Suppressor macrophage treated with lipopolysaccharide for 1 hour (primary cell): ENCODE results near the gene SUSD4.

ENCODE experiments used
- DNase-seq, 3 donors: peaks; one replicate each; pipeline ENCODE4 v3.0.0-alpha.2; 2020 to 2022

SUSD4 gene

DNA sequence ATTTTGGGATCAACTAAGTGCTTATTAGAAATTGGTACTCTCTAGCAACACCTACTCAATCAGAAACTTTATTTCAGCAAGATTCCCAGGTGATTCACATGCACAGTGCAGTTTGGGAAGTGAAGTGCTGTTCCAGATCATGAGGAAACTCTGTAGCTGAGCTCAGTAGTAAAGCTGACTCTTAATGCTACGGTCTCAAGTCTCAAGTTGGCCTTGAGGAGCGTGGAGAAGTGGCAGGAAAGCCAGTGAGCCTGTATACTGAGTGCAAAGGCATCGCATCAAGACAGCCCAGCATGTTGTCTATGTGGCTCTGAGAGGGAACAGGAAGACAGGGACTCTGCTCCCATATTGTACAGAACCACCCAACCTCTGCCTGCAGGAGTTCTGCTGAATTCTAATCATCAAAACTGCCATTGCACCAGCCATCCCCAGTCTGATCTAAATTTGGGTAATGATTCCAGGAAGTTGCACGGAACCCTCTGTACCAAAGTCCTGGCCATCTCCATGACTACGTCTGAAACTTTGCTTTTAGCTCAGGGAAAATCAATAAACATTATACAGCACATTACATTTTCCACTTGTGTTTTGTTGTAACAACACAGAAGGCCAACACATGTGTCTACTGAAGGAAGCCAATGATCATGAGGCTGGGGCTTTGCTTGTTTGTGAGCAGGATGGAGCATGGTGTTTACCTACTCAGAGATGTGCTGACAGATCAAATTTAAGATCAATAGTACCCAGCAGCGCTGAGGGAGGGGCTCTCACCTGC, 115.8 kb downstream of the SUSD4 start:
- DNase-seq: no peak

DNA sequence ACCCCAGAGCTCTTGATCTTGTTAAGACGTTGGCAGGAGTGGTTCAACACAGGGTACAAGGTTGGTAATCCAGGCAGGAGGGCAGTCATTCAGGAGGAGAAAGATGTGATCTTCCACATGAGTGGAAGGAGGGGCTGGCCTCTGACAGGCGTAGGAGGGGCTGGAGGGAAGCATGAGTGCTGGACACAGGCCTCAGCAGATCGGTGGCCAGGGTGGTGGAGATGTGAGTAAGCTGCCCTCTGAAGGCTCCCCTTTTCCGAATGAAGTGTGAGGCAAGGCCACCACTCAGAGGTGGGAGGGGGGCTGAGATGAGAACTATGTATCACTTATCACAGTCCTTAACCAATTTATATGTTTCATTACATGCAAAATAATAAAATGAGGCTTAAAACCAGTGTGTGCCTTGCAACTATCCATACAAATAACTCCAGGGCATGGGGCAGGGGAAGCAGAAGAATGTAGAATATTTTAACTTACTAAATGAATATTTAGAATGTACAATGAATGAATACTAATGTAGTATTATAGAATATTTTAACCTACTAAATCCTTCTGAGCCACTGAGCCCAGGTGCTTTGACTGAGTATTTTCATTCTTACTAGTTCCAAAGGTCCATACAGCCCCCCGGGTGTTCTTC, 117.4 kb downstream of the SUSD4 start:
- DNase-seq: no peak

DNA sequence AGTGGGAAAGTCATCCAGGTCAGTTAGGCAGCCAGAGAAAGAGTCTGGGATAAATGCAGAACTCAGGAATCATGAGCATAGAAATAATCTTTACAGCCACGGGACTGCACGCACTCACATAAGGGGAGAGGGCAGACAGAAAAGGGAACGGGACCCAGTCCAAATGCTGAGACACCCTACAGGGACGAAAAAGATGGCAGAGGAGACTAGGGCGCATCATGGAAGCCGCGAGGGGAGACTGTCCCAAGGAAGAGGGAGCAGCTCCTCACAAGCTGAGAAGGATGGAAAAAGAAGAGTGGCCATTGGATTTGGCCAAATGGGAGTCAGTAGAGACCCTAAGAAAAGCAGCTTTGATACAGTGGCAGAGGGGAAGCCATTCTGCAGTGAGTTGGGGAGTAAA, 118.0 kb downstream of the SUSD4 start:
- no peak for DNase-seq

DNA sequence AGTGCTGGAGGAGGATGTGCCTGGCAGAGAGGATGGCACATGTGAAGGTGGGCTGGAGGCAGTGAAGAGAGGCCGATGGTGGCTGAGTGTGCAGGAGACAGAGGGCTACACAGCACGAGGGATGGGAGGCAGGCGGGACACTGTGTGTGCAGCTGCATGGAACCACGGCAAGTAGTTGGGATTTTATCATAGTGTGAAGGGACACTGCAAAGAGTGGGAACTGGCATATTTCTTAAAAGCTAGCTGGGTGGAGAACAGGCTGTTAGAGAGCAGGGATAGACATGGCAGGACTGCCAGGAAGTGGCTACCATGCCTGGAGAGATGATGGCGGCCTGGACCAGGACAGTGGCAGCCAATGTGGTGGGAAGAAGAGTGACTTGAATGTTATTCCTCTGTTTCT, 118.6 kb downstream of the SUSD4 start:
- DNase-seq: no peak

DNA sequence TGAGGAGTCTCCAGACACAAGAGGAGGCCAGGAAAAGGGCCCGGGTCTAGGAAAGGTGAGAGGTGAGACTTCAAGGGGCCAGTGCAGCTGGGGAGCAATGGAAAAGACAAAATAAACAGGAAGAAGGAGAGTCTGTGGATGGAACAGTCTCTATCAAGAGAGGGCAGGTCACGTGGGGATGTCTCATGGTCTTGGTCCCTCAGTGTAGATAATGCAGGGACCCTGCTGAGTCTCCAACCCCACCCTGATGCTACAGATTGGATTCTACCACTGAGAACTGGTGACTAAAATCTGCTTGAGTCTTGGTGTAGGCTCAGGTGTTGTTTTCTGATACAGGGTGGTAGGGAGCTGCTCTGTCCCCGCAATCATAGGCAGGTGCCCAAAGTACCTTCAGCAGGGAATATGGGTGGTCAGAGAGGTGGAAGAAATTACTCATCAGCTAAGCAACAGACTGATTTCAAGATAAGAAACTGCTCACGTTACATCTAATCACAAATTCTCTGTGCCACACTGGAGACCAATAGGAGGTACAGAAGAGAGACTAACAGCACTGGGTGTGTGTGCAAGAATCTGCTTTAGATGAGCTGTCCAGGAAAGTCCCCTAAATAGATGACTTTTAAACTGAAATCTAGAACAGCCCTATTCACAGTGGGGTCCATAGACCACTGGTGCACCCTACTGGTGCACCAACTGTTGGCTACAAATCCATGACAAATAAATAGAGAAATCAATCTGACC, 119.4 kb downstream of the SUSD4 start:
- peak; percentile 65 to 79 (median 69) for DNase-seq

DNA sequence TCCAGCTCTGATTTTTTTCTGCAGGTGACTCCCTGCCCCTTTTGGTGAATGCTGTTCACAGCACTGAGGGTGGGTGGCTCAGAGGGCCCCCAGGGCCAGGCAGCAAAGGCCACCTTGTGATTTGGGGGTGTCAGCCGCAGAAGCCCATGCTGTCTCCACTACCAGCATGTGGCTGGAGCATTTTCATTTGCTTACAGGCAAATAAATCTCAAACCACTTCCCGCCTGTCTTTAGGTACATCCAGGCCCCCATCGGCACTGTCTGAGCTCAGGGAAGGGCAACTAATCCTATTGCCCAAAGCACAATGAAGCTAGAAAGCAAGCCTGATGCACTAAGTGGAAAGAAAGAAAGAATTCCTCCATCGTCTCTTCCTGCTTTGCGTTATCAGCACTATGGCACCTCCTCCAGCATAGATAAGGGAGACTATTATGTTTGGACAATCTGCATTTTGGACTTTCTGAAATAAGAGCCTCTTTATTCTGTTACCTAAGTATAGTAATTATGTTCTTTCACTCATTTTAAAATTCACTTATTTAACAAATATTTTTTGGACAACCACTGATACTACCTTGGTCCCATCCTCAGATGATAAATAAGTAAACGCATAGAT, 120.4 kb downstream of the SUSD4 start:
- no peak for DNase-seq

DNA sequence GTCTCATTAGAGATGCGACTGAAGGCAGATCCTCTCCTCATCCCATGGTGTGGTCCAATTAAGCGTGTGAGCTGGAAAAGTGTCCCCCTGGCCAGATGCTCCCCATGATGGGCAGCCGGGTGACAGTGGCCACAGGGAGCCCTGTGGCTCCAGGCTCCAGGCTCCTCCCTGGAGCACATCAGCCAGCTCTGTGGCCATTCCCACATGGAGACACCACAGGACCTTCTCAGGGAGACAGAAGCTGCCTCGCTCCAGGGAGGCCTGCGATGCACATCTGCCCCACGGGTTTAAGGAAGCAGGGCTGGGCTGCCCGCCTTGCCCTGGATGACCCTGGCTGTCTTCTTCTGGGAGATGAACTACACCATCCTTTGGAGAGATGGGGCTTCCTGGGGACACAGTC, 121.0 kb downstream of the SUSD4 start:
- DNase-seq: no peak

DNA sequence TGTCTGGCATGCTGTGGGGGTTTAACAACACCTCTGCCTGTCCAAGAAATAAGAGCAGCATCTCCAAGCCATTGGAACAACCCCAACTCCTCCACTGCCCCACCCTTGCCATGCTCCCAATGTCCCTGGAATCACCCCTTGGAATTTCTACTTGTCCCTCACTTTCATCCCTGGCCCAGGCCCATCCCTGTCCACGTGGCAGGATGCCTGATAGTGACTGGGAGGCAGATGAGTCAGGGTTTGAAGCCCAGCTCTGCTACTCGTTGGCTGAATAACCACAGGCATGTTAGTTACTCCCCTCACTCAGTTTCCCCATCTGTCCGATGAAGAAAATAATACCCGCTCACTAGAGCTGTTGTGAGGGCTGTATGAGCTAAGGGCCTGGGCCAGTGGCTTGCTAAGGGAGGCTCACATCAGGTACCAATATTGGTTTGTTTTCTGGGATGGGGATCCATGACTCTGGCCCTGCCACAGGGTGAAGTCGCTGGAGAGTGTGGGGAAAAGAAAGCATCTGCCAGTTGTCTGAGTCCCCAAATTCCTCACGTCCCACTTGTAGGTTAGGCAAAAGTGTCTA, 121.5 kb downstream of the SUSD4 start:
- DNase-seq: no peak

DNA sequence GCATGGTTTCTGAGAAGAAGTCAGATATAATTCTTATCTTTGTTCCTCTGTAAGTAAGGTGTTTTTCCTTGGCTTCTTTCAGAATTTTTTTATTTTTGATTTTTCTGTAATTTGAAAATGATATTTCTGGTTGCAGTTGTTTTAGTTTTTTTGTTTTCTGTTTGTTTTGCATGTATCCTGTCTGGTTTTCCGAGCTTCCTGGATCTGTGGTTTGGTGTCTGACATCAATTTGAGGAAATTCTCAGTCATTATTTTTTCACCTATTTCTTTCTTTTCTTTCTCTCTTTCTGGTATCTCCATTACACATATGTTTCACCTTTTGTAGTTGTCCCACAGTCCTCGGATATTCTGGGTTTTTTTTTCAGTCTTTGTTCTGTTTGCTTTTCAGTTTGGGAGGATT, 123.9 kb downstream of the SUSD4 start:
- DNase-seq: no peak

DNA sequence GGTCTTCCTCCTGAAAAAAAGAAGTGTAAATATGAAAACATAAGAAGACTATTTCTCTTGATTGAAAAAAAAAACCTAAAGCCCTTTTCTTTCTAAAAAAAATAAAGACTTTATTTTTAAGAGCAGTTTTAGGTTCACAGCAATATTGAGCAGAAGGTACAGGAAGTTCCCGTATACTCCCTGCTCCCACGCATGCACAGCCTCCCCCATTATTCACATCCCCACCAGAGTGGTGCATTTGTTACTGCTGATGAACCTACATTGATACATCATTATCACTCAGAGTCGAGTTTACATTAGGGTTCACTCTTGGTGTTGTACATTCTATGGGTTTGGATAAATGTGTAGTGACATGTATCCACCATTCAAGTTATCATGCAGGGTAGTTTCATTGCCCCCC, 128.9 kb downstream of the SUSD4 start:
- DNase-seq: no peak

DNA sequence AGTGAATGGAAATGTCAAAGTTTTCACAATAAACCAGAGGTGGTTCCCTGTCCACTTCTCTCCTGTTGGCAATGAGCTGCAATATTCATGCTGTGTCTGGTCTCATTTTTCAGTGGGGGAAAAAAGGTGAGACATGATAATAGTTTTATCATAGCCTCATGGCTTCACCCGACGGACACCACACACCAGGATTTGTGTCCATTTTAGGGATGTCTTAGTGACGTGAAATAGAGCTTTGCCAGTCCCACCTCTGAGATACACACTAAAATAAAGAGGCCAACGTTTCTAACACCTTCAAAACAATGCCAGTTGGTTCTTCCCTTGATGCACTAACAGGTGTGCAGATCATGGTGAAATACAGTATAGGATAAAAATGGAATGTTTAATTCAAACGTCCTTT, 129.4 kb downstream of the SUSD4 start:
- DNase-seq: no peak

DNA sequence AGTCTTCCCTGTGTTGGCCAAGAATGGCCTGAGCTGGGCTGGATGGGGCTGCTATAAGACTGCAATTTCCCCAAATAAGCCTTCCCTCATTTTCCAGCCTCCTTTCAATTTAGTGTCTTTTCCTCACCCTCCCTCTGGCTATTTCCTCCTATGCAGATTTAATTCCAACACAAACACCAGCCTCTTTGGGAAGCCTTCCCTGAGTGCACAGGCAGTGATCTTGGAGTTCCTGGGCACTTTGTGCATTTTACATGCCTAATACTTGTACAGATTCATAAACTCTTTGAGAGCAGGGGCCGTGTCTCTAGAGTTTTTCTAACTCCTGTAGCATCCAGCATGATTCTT, 129.8 kb downstream of the SUSD4 start:
- DNase-seq: no peak

DNA sequence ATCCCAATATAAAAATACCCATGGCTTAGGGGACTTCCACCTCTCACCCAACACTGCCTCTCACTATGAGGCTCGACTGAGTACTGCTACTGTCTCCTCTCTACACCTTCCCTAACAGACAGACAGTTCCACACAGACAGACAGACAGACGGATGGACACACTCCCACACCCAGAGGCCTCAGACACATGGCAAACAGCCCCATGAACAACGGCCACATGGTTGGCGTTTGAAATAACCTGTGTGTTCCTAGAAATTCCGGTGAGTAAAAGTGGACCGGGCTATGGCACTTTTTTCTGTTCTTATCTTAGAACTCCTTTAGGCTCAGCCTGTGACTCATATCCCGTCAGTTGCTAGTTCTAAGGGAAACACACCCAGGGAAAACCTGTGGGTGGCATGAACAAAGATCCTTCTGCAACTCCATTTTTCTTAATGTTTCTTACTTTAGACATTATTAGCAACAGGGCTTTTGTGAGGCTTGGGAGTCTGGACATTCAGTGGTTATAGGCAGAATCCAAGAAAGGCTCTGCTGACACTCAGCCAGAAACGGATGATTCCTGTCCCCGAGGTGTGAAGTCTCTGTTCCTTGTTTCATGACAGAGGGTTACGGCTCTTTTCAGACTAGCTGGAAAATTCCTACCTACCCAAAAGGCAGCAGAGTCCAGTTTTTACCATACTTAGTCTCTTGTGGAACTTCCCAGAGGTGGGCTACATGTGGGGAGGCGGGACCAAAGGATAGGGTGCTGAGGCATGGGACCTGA, 130.4 kb downstream of the SUSD4 start:
- DNase-seq: peak; percentile 60 to 67 (median 64)

DNA sequence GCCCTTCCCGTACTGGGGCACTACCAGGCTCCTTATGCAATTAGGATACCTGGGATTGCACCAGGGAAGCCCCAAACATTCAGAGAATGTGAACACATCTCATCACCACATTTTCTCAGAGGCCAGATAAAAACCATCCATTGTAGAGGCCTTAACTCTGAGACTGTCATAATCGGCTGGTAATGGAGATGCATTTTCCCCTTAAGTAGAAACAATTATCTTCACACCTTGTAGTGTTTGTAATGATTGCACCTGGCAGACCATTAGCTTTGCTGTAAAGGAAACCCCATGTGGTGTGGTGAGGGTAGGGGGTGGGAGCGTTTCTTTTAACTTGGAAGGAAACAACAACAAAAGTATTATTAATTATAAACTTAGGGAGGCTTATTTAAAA, 131.0 kb downstream of the SUSD4 start:
- no peak for DNase-seq

DNA sequence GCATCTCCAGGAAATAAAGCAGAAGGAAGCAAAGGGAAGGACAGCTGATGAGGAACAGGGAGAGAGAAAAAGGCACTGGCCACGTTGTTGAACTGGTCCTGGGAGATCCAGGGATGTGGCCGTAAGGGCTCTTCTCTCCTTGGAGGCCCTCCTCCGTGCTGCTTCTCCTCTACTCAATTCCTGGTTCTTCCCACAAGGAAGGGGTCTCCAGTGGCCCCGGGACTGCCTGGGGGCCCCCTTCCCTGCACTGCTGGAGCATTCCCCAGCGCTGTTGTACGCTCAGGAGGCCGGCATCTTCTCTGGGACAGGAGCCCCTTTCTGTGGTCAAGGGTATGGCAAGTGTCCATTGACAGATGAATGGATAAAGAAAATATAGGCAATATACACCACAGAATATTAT, 132.4 kb downstream of the SUSD4 start:
- no peak for DNase-seq

DNA sequence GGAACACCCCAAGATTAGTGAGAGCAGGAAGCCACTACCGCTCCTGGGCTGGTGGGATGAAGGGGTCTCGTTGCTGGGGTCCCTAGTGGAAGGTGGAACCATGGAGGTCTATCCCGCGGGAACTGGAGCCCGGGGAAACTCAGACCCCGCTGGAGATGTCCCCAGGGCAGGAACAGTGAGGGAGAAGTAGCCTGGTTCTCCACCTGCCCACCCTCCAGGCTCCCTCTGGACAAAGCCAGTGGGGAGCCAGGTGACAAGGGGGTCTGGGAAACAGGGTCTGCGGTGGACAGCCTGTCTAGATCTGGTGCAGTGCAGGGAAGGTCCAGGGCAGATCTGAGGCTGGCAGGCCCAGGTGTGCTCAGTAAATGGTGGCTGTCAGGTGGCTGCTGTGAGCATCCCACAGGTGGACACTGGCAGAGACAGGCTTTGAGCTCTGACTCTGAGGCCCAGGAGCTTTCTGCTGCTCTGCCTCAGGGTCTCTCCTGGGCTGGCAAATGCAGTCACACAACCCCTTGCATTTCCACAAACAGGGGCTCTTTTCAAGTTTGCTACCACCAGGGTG, 132.9 kb downstream of the SUSD4 start:
- DNase-seq: no peak

DNA sequence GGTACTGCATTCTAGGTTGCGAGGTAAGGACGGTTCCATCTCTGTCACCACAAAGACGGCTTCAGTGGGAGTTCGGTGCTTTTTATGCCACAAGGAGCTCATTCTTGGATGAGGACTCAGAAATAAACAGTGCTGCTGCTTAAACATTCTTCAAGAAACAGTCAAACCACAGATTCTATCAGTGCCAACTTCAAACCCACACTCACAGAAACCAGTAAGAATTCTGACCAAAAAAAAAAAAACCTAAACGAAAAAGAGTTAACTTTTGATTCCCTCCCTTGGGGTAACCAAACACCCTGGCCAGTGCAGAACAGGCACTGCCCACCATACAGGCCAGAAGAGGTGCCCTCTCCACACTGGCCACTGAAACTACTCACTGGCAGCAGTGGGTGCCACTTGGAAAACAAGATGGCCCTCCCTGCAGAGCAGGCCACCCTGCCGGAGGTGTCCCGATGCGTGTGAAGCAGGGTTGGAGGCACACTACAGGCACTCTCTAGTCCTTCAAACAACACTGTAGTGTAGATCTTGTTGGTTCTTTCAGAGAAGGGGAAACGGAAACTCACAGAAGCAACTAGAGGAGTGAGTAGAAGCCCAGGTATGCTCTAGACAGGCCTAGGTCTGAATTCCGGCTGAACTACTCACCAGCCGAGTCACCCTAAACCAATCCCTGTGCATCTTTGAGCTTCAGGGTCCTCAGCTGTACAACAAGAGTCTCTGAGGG, 133.7 kb downstream of the SUSD4 start:
- DNase-seq: no peak

DNA sequence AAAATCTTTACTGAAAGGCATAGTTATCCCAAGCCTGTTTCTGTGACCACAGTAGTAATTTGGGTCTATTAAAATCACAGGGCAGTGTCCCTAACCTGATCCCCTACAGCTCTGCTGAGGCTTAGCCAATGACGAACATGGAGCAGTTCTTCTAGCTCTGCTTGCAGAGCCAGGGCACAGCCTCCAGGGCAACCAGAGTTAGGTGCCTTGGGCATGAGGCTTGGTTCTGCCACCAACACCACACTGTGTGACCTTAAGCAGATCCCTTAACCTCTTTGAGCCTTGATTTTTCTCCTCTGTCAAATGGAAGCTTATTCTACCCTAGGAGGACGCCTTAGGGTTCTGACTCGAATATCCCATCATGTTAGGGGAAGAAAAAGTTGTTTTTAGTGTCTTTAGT, 134.2 kb downstream of the SUSD4 start:
- DNase-seq: no peak

DNA sequence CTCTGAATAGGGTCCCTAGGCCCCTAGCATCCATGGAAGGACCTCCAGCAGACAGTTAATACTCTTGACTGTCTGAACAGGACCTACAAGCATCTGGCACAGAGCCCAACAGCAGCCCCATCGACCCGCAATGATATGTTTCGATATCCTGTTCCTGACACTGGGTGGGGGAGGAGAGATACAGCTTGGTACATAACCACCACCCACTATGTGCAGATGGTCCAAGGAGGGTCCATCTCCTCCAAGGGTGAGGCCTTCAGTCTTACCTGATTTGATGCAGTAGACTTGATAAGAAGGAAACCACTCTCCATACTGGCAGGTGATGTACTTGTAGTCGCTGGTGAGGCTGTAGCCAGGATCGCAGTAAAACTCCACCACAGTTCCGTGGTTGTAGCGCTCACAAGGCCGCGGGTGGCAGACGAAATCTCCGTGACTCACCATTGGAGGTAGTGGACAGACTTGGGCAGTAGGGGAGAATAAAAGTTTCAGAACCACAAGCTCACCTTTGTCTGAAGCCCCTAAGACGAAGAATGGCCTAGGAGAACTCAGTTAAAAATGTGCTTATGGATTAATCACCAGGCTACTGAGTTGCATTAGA, 134.9 kb downstream of the SUSD4 start:
- no peak for DNase-seq

DNA sequence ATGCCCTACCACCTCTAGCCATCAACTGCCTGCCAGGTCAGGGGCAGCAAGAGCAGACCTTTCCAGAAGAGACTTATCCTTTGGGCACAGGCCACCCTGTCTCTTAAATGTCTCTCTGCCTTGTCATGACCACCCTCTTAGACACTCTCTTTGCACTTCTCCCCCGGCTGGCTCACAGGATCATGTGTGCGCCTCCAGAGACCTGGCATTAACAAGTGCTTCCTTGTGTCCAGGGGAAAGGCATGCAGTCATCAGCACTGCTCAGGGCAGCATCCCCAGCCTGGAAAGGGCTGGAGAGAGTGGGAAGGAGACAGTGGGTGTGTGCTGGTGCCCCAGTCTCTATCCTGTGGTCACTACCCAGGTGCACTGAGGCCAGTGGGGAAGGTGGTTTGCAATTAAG, 135.8 kb downstream of the SUSD4 start:
- DNase-seq: no peak

DNA sequence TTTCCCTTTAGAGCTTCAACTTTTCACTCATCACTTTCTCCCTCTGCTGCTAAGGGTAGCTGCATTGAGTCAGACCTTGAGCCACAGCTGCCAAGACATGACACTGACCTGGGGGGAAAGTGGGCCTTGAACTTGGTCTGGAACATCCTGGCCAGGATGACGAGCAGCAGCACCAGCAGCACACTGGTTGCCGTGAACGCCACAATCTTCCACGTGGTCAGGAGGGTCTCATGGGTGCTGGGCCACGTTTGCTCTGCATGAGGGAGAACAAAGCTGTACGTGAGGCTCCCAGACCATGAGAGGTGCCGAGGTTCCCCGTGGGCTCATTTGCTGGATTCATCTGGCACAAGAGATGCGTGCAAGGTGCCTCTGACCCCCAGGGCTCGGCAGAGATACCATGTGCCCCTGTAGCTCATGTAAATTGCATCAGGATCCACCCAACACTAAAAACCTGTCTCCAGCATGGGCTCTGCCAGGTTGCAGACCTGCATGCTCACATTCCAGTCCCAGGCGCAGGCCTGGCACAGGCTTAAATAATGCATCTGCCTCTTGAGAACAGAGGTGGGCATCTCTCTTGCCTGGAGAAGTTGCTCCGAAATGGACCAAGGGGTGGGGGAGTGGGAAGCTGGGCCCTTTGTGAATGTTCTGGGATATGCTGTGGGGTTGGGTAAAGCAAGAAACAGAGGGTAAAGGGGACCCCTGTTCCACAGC, 136.3 kb downstream of the SUSD4 start:
- no peak for DNase-seq
